HG03432 (cell line): Measurements from ENCODE around the gene CBR4.
"Not testable (repeated sequence)": the region's sequence is repeated elsewhere in the genome, so short reads cannot be mapped to it uniquely, and the experiment has no call there.

ENCODE experiments used
- ATAC-seq: cut with Tn5 transposase; IDR thresholded peaks from one replicate; pipeline ENCODE4 v1.9.1; 2021; ENCODE audit warnings: mild to moderate bottlenecking, moderate library complexity; ENCODE audit not compliant: unreplicated experiment

Gene CBR4

GRCh38 chr4:168995537-168996295, 14.3 kb downstream of the CBR4 start:
- no peak for ATAC-seq

- no peak for ATAC-seq
These were observed 15.1 kb downstream of the CBR4 start for GRCh38 chr4:168994958-168995357.

GRCh38 chr4:168993714-168994510, 16.1 kb downstream of the CBR4 start:
- ATAC-seq: no peak

- ATAC-seq: not testable (repeated sequence)
These were observed 17.0 kb downstream of the CBR4 start for GRCh38 chr4:168992952-168993482.

- no peak for ATAC-seq
These were observed 28.1 kb downstream of the CBR4 start for GRCh38 chr4:168981942-168982341.

DNA sequence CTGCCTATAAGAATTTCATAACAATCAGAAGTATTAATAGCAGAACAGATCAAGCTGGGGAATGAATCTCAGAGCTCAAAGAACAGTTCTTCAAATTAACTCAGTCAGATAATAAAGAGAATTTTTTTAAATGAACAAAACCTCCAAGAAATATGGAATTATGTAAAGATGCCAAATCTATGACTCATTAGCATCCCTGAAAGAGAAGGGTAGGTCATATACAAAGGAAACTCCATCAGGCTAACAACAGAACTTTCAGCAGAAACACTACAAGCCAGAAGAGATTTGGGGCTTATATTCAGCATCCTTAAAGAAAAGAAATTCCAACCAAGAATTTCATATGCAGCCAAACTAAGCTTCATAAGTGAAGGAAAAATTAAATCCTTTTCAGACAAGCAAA, 28.6 kb downstream of the CBR4 start:
- ATAC-seq: no peak

GRCh38 chr4:168979338-168979737, 30.7 kb downstream of the CBR4 start:
- no peak for ATAC-seq

DNA sequence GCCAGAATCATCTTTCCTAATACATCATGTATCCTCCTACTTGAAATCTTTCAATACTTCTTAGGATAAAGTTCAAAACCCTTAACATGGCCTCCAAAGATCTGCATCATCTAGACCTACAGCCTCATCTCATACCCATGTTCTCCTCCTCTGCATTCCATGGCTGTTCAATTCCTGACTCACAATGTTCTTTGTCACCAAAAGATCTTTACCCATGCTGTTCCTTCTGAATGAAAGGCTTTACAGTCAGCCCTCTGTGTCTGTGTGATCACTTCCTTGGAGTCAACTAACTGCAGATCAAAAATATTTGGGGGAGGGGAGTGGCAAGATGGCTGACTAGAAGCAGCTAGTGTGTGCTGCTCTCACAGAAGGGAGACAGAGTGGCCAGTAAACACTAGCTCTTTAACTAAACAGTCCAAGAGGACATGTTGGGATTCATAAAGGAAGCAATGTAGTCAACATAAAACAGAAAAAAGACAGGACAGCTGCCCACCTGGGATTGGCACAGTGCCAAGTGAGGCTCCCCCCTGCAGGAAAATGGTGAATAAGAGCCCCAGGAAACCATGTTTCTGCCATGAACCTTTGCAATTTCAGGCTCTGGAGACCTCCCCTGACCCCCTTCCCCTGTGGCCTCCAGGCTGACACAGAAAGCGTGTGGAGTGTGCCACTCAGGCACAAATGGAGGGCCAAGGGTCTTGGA, 31.9 kb downstream of the CBR4 start:
- no peak for ATAC-seq

DNA sequence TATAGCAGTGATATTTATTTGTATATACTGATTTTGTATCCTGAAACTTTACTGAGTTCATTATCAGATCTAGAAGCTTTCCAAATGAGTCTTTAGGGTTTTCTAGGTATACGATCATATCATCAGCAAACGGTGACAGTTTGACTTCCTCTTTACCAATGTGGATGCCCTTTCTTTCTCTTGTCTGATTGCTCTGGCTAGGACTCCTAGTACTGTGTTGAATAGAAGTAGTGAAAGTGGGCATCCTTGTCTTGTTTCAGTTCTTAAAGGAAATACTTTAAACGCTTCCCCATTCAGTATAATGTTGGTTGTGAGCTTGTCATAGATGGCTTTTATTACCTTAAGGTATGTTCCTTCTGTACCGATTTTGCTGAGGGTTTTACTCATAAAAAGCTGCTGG, 37.5 kb downstream of the CBR4 start:
- ATAC-seq: no peak

DNA sequence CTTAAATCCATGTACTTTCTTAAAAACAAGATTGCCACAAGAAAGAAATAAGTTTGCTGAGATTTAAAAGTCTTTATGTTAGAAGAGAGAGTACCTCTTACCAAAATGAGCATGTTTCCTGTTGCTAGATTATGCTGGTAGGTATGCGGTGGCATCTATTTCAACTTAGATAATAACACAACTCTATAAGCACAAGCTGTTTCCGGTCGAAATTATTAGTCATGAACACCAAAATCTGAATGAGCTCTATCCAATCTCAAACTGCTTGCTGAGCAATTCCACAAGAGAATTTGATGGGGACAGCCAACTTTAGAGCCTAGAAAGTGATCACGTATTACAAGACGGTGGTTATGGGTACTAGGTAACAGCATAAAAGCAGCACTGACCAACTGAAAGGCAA, 49.3 kb downstream of the CBR4 start:
- no peak for ATAC-seq

DNA sequence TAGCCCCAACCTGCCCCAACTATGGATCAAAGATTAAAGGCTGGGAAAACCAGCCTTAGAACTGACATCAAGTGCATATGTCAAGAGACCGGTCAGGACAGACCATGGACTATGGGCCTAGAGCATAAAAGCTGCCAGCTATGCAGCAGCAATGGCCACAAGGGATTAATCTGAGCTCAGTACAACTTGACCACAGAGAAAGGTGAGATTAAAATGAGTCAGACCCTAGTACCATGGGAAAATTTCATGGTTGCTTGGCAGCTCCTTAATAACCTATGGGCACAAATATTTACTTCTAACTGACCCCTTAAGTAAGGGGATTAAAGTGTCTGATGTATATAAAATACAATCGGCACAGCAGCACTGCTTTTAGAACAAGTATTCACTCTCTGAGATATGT, 54.4 kb downstream of the CBR4 start:
- ATAC-seq: peak; percentile 44

- ATAC-seq: not testable (repeated sequence)
These were observed 57.2 kb downstream of the CBR4 start for GRCh38 chr4:168952821-168953246.

DNA sequence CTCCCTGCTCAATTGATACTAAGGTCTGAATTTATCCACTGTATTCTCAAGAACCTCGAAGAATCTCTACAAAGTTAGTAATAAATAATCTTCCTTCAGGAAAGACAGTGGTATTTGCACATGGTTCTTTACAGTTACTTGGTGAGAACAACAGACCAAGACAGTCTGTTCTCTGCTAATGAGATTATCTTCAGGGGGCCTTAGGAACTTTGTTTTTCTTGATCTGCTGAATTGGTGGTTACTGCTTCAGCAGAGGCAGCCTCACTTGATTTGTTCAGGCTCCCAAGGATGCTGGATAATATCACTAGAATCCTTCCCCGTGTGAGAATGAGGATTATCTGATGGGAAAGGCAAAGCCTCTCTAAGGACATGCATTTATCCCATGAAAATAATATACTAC, 64.8 kb downstream of the CBR4 start:
- ATAC-seq: no peak

GRCh38 chr4:168942985-168943384, 67.1 kb downstream of the CBR4 start:
- no peak for ATAC-seq
